SHP77 (cell line): Measurements from ENCODE around the gene TBCK.

Experiments
- DNase-seq, 2 experiments: peaks; one replicate each; lab custom pipeline; 2025; lab: John Stamatoyannopoulos, UW

Gene TBCK

GRCh38 chr4:106039796-106040195 lies 276.2 kb downstream of the TBCK start:
- no peak for DNase-seq

- DNase-seq = no peak
Observed at GRCh38 chr4:106038908-106039307, 277.1 kb downstream of the TBCK start.

DNA sequence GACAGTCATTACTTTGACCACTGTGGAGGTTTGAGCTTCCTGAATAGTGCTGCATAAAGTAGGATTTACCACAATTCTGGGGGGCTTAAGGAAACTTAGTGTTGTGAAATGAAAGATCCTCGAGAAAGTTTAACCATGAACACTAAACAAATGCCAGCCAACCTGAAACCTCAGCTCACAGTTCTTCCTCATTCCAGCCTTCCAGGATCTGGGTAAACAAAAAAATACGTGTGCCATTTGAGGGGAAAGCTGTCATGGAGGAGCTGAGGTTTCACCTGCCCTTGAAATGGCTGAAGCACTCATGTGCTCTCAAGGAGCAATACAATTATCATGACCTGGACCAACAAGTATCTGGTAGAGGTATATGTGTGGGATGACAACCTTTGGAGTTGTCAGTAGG lies 278.0 kb downstream of the TBCK start:
- no peak for DNase-seq

- DNase-seq = no peak
Observed at GRCh38 chr4:106036848-106037247, 279.2 kb downstream of the TBCK start.

DNA sequence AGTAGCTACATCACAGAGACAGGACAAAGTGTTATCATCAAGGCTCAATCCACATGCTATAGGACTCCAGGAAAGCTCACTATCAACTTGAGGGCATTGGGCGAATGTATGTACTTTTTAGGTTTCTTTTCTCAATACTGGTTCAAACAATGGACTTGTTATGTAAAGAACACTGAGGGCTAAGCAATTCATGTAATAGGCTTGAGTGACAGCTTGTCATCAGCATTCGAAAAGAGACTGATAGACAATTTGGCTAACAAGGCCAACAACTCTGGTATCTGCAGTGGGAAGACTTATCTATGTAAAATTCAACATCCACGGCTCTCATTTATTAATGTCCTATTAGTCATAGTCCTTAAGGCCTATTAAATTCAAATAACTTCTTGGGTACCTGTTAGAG lies 279.7 kb downstream of the TBCK start:
- DNase-seq = no peak

- DNase-seq = no peak
Observed at GRCh38 chr4:106035204-106035603, 280.8 kb downstream of the TBCK start.

DNA sequence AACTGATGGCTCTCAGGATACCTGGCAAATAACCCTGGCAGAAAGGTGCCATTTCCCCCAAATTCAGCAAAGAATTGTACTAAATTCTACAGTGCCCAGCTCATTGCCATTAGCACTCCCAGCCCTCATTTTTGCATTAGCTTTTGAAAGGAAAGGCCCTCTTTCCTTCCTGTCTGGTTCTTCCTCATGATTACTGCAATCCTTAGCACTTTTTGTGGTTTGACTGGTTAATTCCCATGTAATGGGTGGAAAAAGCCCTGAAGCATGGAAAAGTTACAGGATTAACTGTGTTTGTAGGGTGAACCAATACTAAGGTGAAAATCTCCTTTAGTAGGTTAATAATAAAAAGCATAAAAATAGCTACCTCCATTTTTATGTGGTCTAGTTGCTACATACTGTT lies 281.3 kb downstream of the TBCK start:
- no peak for DNase-seq

- DNase-seq = no peak
Observed at GRCh38 chr4:106034220-106034619, 281.8 kb downstream of the TBCK start.

DNA sequence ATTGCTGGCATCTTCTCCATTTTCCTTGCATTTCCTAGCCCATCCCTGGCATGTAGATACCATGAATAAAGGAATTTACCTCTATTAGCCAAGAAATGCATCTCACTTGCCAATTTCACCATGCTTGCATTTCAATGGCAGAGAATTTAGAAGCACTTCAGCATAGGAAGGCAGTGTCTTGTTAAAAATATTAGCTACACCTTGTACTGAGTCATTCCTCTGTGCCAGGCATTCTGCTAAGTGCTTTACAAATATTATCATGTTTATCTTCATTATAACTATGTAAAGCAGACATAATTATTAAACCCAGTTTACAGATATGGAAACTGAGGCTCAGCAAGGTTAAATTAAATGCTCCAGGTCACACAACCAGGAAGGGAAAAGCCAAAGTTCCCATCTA lies 282.5 kb downstream of the TBCK start:
- DNase-seq = no peak

GRCh38 chr4:106032851-106033286 lies 283.1 kb downstream of the TBCK start:
- DNase-seq = no peak

DNA sequence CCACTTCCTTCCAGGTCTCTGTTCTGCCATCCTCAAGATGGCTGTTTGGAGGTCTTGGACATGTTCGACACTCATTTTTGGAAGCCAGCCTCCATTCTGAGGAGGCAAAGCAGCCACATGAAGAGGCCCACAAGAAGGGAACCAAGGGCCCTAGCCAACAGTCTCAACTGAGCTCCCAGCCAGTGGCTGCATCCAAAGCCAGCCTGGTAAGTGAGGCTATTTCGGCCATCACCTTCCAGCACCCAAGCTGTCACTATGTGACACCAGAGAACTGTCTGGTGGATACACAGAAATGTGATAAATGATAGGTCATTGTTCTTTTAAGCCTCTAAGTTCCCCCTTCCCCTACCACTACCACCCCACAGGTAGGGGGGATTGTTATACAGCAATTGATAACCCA lies 293.6 kb downstream of the TBCK start:
- no peak for DNase-seq

- DNase-seq = no peak
Observed at GRCh38 chr4:106021737-106022410, 294.1 kb downstream of the TBCK start.

GRCh38 chr4:106019771-106020170 lies 296.2 kb downstream of the TBCK start:
- no peak for DNase-seq

GRCh38 chr4:106017975-106018374 lies 298.0 kb downstream of the TBCK start:
- no peak for DNase-seq

- DNase-seq = no peak
Observed at GRCh38 chr4:106011387-106011786, 304.6 kb downstream of the TBCK start.

GRCh38 chr4:106010761-106011160 lies 305.2 kb downstream of the TBCK start:
- DNase-seq = no peak

- DNase-seq = no peak
Observed at GRCh38 chr4:106002994-106003393, 313.0 kb downstream of the TBCK start.

GRCh38 chr4:105998171-105999063 lies 317.6 kb downstream of the TBCK start:
- DNase-seq = no peak

DNA sequence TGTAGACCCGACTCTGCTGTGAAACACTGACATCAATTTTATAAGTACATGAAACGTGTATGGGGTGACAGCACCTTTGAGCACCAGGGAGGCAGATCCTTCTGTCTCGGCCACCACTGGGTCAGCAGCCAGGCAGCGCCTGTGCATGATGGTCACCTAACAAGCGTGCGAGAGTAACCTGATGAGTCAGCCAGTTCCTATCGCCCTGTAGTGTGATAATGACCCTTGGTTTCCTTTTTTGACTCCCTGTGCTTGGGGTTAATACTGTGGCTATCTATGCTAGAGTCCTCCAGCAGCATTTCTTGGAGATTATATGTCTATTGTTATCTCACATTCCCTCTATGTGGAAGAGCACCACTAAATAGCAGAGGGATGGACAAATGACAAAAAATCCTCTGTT lies 319.2 kb downstream of the TBCK start:
- no peak for DNase-seq

DNA sequence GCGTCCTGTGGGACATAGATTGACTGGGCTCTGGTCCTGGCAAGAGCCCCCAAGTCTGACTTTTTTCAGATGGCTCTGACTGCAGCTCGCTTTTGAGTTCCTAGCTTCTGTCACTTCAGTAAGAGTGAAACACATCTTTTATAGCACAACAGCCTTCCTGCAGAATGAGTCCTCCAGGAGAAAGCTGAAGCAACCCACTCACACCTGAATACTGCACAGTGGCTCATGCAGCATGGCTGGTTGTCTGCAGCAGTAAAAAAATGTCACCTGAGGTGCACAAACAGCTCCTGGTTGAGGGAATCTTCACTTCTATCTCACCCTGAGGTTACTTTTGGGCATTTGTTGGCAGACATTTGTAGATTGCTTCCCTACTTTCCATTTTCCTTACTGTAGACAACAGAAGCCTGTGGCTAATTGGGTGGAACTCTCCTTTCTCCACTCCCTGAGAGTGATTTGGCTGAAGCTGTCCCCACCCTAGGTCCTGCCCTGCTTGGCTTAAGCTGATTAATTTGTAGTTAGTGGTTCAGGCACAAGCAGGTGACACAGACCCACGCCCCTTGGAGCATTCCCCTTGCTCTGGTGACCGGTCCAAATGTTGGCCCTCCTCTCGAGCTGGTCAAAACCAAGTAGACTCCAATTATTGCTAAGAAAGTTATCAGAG lies 321.0 kb downstream of the TBCK start:
- DNase-seq = no peak

GRCh38 chr4:105994061-105994460 lies 321.9 kb downstream of the TBCK start:
- DNase-seq = no peak

DNA sequence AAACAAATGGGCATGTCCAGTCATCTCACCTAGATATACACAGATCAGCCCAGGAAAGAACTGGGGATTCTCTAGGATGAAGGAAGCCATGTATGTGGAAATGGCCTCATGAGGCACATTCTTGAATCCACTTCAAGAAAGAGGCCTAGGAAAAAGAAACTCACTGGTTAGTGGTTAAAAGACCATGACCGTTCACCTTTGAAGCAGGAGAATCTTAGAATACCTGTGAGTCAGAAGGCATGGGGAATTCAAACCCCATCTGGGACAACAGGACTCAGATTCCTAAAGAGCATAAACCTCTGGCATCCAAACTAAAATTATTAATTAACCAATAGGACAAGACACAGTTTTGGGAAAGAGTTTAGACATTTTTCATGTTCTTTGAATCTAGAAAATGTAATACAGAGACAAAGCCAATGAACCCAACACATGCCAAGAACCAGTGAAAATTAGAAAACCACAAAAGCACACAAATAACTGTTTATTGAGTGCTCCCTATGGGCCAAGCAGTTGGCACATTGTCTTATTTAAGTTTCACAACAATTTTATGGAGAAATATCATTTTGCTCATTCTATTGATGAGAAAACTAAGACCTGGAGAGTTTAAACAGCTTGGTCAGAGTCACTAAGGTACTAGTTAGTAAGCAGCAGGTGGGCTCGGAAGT lies 323.2 kb downstream of the TBCK start:
- DNase-seq = no peak
